ACC112 (cell line): ENCODE measurements around the gene ACTC1.

Source experiments
- H2AFZ ChIP-seq: fragments of 200-600 bp; sonication (generic); one replicate; pipeline ENCODE4 v1.6.0; 2017; ENCODE audit warnings: antibody characterized with exemption, low read length; ENCODE audit not compliant: unreplicated experiment
- H3K27ac ChIP-seq: fragments of 200-600 bp; sonication (generic); 2 replicates; pipeline ENCODE4 v1.5.1; 2014; ENCODE audit warnings: low read depth, mild to moderate bottlenecking, antibody characterized with exemption, low read length, moderate library complexity
- H3K27me3 ChIP-seq: fragments of 200-600 bp; sonication (generic); 2 replicates; pipeline ENCODE4 v1.6.1; 2014; ENCODE audit warnings: mild to moderate bottlenecking, antibody characterized with exemption, low read length, moderate library complexity, mixed read lengths; ENCODE audit not compliant: insufficient read depth
- H3K36me3 ChIP-seq: fragments of 200-600 bp; sonication (generic); 2 replicates; pipeline ENCODE4 v1.6.1; 2016; ENCODE audit warnings: mild to moderate bottlenecking, antibody characterized with exemption, low read length, moderate library complexity, mixed read lengths; ENCODE audit not compliant: insufficient read depth
- H3K4me1 ChIP-seq: fragments of 200-600 bp; sonication (generic); one replicate; pipeline ENCODE4 v1.6.1; 2016; ENCODE audit warnings: low read length, mixed read lengths; ENCODE audit not compliant: insufficient read depth, unreplicated experiment, control insufficient read depth
- H3K4me3 ChIP-seq: fragments of 200-600 bp; sonication (generic); 2 replicates; pipeline ENCODE4 v1.5.1; 2014; ENCODE audit warnings: mild to moderate bottlenecking, low read depth, low read length
- H3K79me2 ChIP-seq: fragments of 200-600 bp; sonication (generic); one replicate; pipeline ENCODE4 v1.6.0; 2016; ENCODE audit warnings: low read length; ENCODE audit not compliant: control insufficient read depth, unreplicated experiment, insufficient read depth

ACTC1 gene

GRCh38 chr15:34760909-34761308 lies 34.4 kb downstream of the ACTC1 start:
- H3K36me3 ChIP-seq: no peaks in the 10 kb centered on the region
- H3K27ac ChIP-seq: no peak overlapping the region
- H3K4me1 ChIP-seq: no peaks in the 10 kb centered on the region
- H2AFZ ChIP-seq: no peak overlapping the region
- no peak overlapping the region for H3K4me3 ChIP-seq
- H3K79me2 ChIP-seq: no peaks in the 10 kb centered on the region
- peaks cover 79% of the 10 kb centered on the region for H3K27me3 ChIP-seq

GRCh38 chr15:34759992-34760391 lies 35.4 kb downstream of the ACTC1 start:
- H3K79me2 ChIP-seq: no peaks in the 10 kb centered on the region
- H2AFZ ChIP-seq: no peak overlapping the region
- H3K27me3 ChIP-seq: peaks cover 89% of the 10 kb centered on the region
- H3K36me3 ChIP-seq: no peaks in the 10 kb centered on the region
- H3K4me3 ChIP-seq: no peak overlapping the region
- no peaks in the 10 kb centered on the region for H3K4me1 ChIP-seq
- no peak overlapping the region for H3K27ac ChIP-seq

GRCh38 chr15:34759347-34759746 lies 36.0 kb downstream of the ACTC1 start:
- no peak overlapping the region for H2AFZ ChIP-seq
- no peaks in the 10 kb centered on the region for H3K36me3 ChIP-seq
- H3K79me2 ChIP-seq: no peaks in the 10 kb centered on the region
- no peak overlapping the region for H3K27ac ChIP-seq
- peaks cover 95% of the 10 kb centered on the region for H3K27me3 ChIP-seq
- H3K4me3 ChIP-seq: no peak overlapping the region
- H3K4me1 ChIP-seq: no peaks in the 10 kb centered on the region

- peaks cover 100% of the 10 kb centered on the region for H3K27me3 ChIP-seq
These were observed 38.1 kb downstream of the ACTC1 start for GRCh38 chr15:34757262-34757661.

GRCh38 chr15:34755419-34755773 lies 40.0 kb downstream of the ACTC1 start:
- H3K36me3 ChIP-seq: no peaks in the 10 kb centered on the region
- H2AFZ ChIP-seq: no peak overlapping the region
- peaks cover 97% of the 10 kb centered on the region for H3K27me3 ChIP-seq
- no peaks in the 10 kb centered on the region for H3K79me2 ChIP-seq
- H3K27ac ChIP-seq: no peak overlapping the region
- H3K4me1 ChIP-seq: no peaks in the 10 kb centered on the region
- H3K4me3 ChIP-seq: no peak overlapping the region

More at GRCh38 chr15:34757262-34757661, 38.1 kb downstream of the ACTC1 start:
- H3K27ac ChIP-seq: no peak overlapping the region
- H3K36me3 ChIP-seq: no peaks in the 10 kb centered on the region
- H3K4me3 ChIP-seq: no peak overlapping the region
- no peaks in the 10 kb centered on the region for H3K79me2 ChIP-seq
- H2AFZ ChIP-seq: no peak overlapping the region
- no peaks in the 10 kb centered on the region for H3K4me1 ChIP-seq

- peaks cover 97% of the 10 kb centered on the region for H3K27me3 ChIP-seq
- no peak within 1 kb of the TSS for H2AFZ ChIP-seq
- H3K36me3 ChIP-seq: no peaks in the 10 kb centered on the region
- peak within 1 kb of the TSS; percentile 64 for H3K4me3 ChIP-seq
- H3K4me1 ChIP-seq: no peaks in the 10 kb centered on the region
- no peak within 1 kb of the TSS for H3K27ac ChIP-seq
- H3K79me2 ChIP-seq: no peaks in the 10 kb centered on the region
These were observed 40.5 kb downstream of the ACTC1 start, which contains the start of gene GJD2 for GRCh38 chr15:34754674-34755418. TSS of gene GJD2 (minus strand) at chr15:34754998. CDS start at chr15:34754488, 510 bp downstream.

- no peaks in the 10 kb centered on the region for H3K36me3 ChIP-seq
- peak overlapping the region; percentile 64; the same call in 1 of the 2 replicates for H3K4me3 ChIP-seq
- no peak overlapping the region for H3K27ac ChIP-seq
- H3K4me1 ChIP-seq: no peaks in the 10 kb centered on the region
- no peak overlapping the region for H2AFZ ChIP-seq
- no peaks in the 10 kb centered on the region for H3K79me2 ChIP-seq
- H3K27me3 ChIP-seq: peaks cover 97% of the 10 kb centered on the region
These were observed 41.2 kb downstream of the ACTC1 start for GRCh38 chr15:34754171-34754601.

GRCh38 chr15:34753236-34753894 lies 42.0 kb downstream of the ACTC1 start:
- Histone ChIP-seq H3K79me2 (no peaks in the 10 kb centered on the region), H3K4me3 (no peak overlapping the region), H3K36me3 (no peaks in the 10 kb centered on the region), H3K27ac (no peak overlapping the region), H3K27me3 (peaks cover 97% of the 10 kb centered on the region), H3K4me1 (no peaks in the 10 kb centered on the region), H2AFZ (no peak overlapping the region)

- no peaks in the 10 kb centered on the region for H3K4me1 ChIP-seq
- no peak overlapping the region for H3K27ac ChIP-seq
- H3K79me2 ChIP-seq: no peaks in the 10 kb centered on the region
- H3K27me3 ChIP-seq: peaks cover 95% of the 10 kb centered on the region
- H3K36me3 ChIP-seq: no peaks in the 10 kb centered on the region
- H2AFZ ChIP-seq: no peak overlapping the region
- H3K4me3 ChIP-seq: no peak overlapping the region
These were observed 45.7 kb downstream of the ACTC1 start for GRCh38 chr15:34749691-34750090.
